ENCODE results near the gene C8B.

Gene C8B

DNA sequence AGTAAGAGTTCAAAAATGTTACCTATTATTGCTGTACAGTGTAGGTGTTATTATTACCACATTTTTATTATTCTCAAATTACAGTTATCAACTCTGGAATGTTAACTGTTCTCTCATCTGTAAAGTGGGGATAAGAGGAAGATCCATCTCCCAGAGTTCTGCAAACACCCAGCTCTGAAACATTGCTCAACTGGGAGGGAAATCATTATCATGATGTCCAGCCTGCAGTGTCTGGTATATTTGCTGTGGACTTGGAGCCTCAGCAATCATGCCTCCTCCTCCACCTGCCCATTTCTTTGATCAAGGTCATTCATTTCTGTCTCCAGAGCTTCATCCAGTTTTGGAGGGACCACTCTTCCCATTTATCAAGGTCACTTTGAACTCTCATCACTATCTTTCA is 71.8 kb downstream of the C8B start:
- FAIRE-seq = no peak

- no peak for FAIRE-seq
Measured at GRCh38 chr1:56890229-56890628, 75.6 kb downstream of the C8B start.

DNA sequence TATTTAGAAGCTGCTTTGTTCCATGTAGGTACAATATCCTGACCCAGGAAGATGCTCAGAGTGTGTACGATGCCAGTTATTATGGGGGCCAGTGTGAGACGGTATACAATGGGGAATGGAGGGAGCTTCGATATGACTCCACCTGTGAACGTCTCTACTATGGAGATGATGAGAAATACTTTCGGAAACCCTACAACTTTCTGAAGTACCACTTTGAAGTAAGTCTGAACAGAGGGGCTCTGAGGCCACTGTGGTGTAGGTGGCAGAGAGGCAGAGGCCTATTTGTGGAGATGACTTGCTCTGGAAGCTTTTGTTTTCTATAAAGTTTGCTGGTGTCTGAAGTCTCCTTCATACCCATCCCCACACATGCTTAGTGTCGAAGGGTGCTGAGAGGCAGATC is 84.4 kb downstream of the C8B start:
- FAIRE-seq = no peak

GRCh38 chr1:56880774-56881173 is 85.0 kb downstream of the C8B start:
- FAIRE-seq = no peak
